Right renal pelvis (tissue), 4 donors: ENCODE results near the gene HBB. TPM values are rescaled to one million over a fixed set of nuclear protein-coding genes. Genes with fewer than 3 reads are reported as not detected.
"Not testable (repeated sequence)": the region's sequence is repeated elsewhere in the genome, so short reads cannot be mapped to it uniquely, and the experiment has no call there.

Experiments
- DNase-seq, 4 donors: peaks; one replicate each; pipeline ENCODE4 v3.0.0-alpha.2; 2013; ENCODE audit warnings: low read depth in 4 of 4, low spot score in 3 of 4, missing footprints in 1 of 4
- polyA plus RNA-seq, 4 donors: library from polyadenylated mRNA; unstranded; fragments of 120-200 nt; gene quantifications; one replicate each; pipeline ENCODE4 v1.2.1, GENCODE V29; 2013; ENCODE audit not compliant: insufficient read length in 4 of 4

HBB gene
- 100 to 1,000 TPM; 127 to 236 (median 129) TPM for polyA plus RNA-seq

- no peak for DNase-seq
These were observed at the start of gene HBB for GRCh38 chr11:5226732-5227310. HBB (minus strand) TSS chr11:5227071; CDS start chr11:5227021, 50 bp downstream.

GRCh38 chr11:5275369-5276110, 48.7 kb upstream of the HBB start:
- no peak for DNase-seq

GRCh38 chr11:5274395-5274794, 47.5 kb upstream of the HBB start:
- DNase-seq = no peak

- DNase-seq = no peak
These were observed 45.6 kb upstream of the HBB start for GRCh38 chr11:5272395-5273017.

GRCh38 chr11:5269715-5270147, 42.9 kb upstream of the HBB start, which contains the start of gene HBE1:
HBE1 (minus strand) TSS chr11:5269945; CDS start chr11:5269890, 55 bp downstream.
- no peak for DNase-seq

GRCh38 chr11:5267033-5267563, 40.2 kb upstream of the HBB start:
- no peak for DNase-seq

GRCh38 chr11:5266609-5267008, 39.7 kb upstream of the HBB start:
- DNase-seq = no peak

GRCh38 chr11:5265832-5266231, 39.0 kb upstream of the HBB start:
- no peak for DNase-seq

GRCh38 chr11:5258543-5259262, 31.8 kb upstream of the HBB start:
- DNase-seq = no peak

- DNase-seq = no peak
These were observed 30.4 kb upstream of the HBB start for GRCh38 chr11:5257296-5257695.

- not testable (repeated sequence) for DNase-seq
These were observed 28.0 kb upstream of the HBB start, which contains the start of gene HBG2 for GRCh38 chr11:5254646-5255413. HBG2 (minus strand) TSS chr11:5254781; CDS start chr11:5254728, 53 bp downstream.

GRCh38 chr11:5254023-5254422, 27.2 kb upstream of the HBB start:
- DNase-seq = not testable (repeated sequence)

- not testable (repeated sequence) for DNase-seq
These were observed 26.6 kb upstream of the HBB start for GRCh38 chr11:5253440-5253839.

GRCh38 chr11:5252919-5253265, 26.0 kb upstream of the HBB start:
- DNase-seq = no peak

GRCh38 chr11:5252192-5252918, 25.5 kb upstream of the HBB start:
- no peak for DNase-seq

GRCh38 chr11:5251746-5252145, 24.9 kb upstream of the HBB start:
- DNase-seq = no peak

GRCh38 chr11:5250543-5251204, 23.8 kb upstream of the HBB start:
- no peak for DNase-seq

- DNase-seq = not testable (repeated sequence)
These were observed 23.0 kb upstream of the HBB start, which contains the start of gene HBG1 for GRCh38 chr11:5249807-5250396. HBG1 (minus strand) TSS chr11:5249857; CDS start chr11:5249804, 53 bp downstream.
